ENCODE measurements around the gene TLR3. TPM values are rescaled to one million over a fixed set of nuclear protein-coding genes. Genes with fewer than 3 reads are reported as not detected.
A peak's percentile ranks its signal among the peaks of the same experiment; 100 is the strongest.

The TLR3 gene
- total RNA-seq: 10 to 100 TPM in 1 of 3 donors, 1 to 10 TPM in 2; 4.3 to 13.9 (median 7.4) TPM

GRCh38 chr4:186068581-186069348, at the start of gene TLR3:
TSS of gene TLR3 (plus strand) at chr4:186069156. CDS start at chr4:186076620, 7,464 bp downstream.
- intact Hi-C loops (cut with DNase I; ENCODE audit: low total_unique reads): no loop called here
- Histone ChIP-seq H3K4me3 (peak within 1 kb of the TSS; percentile 53 to 68 (median 59)), H3K4me1 (no peaks in the 10 kb centered on the region), H3K27me3 (no peaks in the 10 kb centered on the region), H3K27ac (peak within 1 kb of the TSS; percentile 32 to 73), H3K9me3 (no peaks in the 10 kb centered on the region), H3K36me3 (no peaks in the 10 kb centered on the region)
- no peak for TF ChIP-seq CTCF (IDR thresholded peaks at IDR 0.05)
- no peak for TF ChIP-seq POLR2AphosphoS5 (IDR thresholded peaks at IDR 0.05)
- no peak for TF ChIP-seq POLR2A (IDR thresholded peaks at IDR 0.05)
- no peak for DNase-seq (ENCODE audit: low spot score in 2 of 2)

DNA sequence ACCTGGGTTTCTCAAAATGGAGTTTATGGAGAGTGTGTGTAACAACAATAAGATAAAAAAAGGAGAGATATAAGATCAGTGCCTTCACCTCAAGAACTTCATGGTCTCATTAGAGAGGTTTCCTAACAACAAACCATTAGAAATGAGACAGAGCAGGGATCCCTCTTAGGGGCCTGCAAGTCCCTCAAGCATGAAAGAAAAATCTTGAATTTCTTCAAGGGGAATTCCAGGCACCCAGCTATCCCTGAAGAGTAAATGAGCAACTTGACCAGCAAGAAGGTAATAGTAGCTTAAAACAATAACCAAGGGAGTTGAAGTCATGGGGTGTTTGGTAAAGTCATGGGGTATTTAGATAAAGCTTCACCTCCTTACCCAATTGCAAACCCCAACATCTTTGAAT, 49.7 kb upstream of the TLR3 start:
- Histone ChIP-seq H3K27ac (no peak overlapping the region), H3K36me3 (no peaks in the 10 kb centered on the region), H3K4me1 (no peaks in the 10 kb centered on the region), H3K4me3 (no peak overlapping the region), H3K27me3 (no peaks in the 10 kb centered on the region), H3K9me3 (no peaks in the 10 kb centered on the region)
- TF ChIP-seq POLR2A (IDR thresholded peaks at IDR 0.05) (no peak), CTCF (IDR thresholded peaks at IDR 0.05) (no peak), POLR2AphosphoS5 (IDR thresholded peaks at IDR 0.05) (no peak)
- intact Hi-C loops (cut with DNase I; ENCODE audit: low total_unique reads): no loop called here
- no peak for DNase-seq (ENCODE audit: low spot score in 2 of 2)

DNA sequence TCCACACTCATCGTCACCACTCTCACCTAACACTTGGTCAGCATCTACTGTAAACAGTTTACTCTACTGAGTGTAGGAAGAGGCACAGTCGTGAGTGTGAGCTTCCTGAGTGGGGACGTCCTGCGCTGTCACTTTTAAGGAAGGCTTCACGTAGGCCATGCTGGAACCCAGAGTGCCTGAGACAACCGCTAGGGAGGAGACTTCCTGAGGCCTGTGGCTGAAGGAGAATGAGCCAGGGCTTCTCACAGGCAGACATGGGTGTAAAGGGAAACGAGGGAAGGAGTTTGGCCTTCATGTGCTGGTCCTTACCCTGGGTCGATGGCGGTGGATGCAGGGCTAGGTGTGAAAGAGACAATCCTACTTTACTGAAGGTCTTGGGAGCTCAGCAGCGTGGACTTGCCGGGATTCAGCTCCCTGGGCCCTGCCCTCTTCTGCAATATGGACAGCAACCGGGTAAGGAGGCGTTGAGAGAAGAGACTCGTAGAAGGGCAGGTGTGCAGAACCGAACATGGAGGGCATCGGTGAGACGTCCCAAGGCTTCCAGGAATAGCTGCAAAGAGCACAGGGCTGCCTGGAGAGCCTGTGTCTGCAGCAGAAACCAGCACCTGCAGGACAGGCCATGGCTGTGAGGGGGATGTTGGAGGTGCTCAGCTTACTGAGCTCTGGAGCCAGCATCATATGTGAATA, 48.7 kb upstream of the TLR3 start:
- H3K27me3 ChIP-seq: no peaks in the 10 kb centered on the region
- no peak for DNase-seq (ENCODE audit: low spot score in 2 of 2)
- no peaks in the 10 kb centered on the region for H3K36me3 ChIP-seq
- H3K4me3 ChIP-seq: no peak overlapping the region
- TF ChIP-seq POLR2A (IDR thresholded peaks at IDR 0.05) (no peak), POLR2AphosphoS5 (IDR thresholded peaks at IDR 0.05) (no peak), CTCF (IDR thresholded peaks at IDR 0.05) (no peak)
- H3K27ac ChIP-seq: no peak overlapping the region
- H3K4me1 ChIP-seq: no peaks in the 10 kb centered on the region
- intact Hi-C loops (cut with DNase I; ENCODE audit: low total_unique reads): no loop called here
- H3K9me3 ChIP-seq: no peaks in the 10 kb centered on the region

DNA sequence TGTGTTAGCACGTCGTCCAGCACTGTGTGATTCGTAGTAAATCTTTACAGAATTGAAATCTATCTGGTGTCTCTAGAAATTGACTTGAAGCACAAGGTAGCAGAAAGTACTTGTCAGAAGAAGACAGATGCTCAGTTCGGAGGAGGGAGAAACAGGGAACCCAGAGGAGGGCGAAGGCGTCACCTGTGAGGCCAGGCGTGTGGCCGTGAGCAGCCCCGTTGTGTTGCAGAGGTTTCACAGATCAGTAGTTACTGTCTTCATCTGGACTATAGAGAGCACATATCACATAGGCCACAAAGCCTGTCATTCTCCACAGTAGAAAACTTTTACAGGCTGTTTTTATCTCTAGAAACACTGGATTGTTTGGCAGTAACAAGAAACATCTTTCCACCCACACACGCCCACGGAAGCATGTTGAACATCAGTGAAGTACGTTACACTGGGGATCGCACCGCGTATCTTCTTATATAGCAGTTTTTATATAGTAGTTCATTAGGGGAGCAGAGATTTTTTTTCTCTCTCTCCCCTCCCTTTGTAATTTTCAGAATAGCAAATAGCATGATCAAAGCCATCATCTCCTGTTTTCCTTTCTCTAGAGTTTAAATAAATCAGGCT, 48.1 kb upstream of the TLR3 start:
- Histone ChIP-seq H3K27me3 (no peaks in the 10 kb centered on the region), H3K4me1 (no peaks in the 10 kb centered on the region), H3K9me3 (no peaks in the 10 kb centered on the region), H3K27ac (no peak overlapping the region), H3K36me3 (no peaks in the 10 kb centered on the region), H3K4me3 (peak overlapping the region in 1 of 3 donors; percentile 55)
- DNase-seq (ENCODE audit: low spot score in 2 of 2): no peak
- intact Hi-C loops (cut with DNase I; ENCODE audit: low total_unique reads): no loop called here
- no peak for TF ChIP-seq POLR2A (IDR thresholded peaks at IDR 0.05)
- TF ChIP-seq POLR2AphosphoS5 (IDR thresholded peaks at IDR 0.05): no peak
- no peak for TF ChIP-seq CTCF (IDR thresholded peaks at IDR 0.05)

Data from breast epithelium (tissue), 4 donors.